NOMO-1 treated with dmso at 0.1 percent for 144 hours (cell line): ENCODE measurements around the gene NDFIP2.

Experiments
- DNase-seq: peaks from one replicate; lab custom pipeline; 2025; ENCODE audit not compliant: unreplicated experiment; lab: John Stamatoyannopoulos, UW

NDFIP2 gene

GRCh38 chr13:79480954-79481684 is at the start of gene NDFIP2:
TSS of gene NDFIP2 (plus strand) at chr13:79481155. CDS start at chr13:79481204, 49 bp downstream.
- peak; percentile 60 for DNase-seq

- DNase-seq, result no peak
These were observed 48.9 kb upstream of the NDFIP2 start for GRCh38 chr13:79432086-79432485.

- no peak for DNase-seq
These were observed 48.0 kb upstream of the NDFIP2 start for GRCh38 chr13:79432992-79433391.

GRCh38 chr13:79434556-79434955 is 46.4 kb upstream of the NDFIP2 start:
- no peak for DNase-seq

GRCh38 chr13:79435561-79435990 is 45.4 kb upstream of the NDFIP2 start:
- no peak for DNase-seq

GRCh38 chr13:79439275-79439674 is 41.7 kb upstream of the NDFIP2 start:
- DNase-seq, result no peak

GRCh38 chr13:79440958-79441528 is 39.9 kb upstream of the NDFIP2 start:
- DNase-seq, result no peak

- no peak for DNase-seq
These were observed 38.7 kb upstream of the NDFIP2 start for GRCh38 chr13:79442221-79442620.

GRCh38 chr13:79442706-79443105 is 38.2 kb upstream of the NDFIP2 start:
- DNase-seq, result no peak

- no peak for DNase-seq
These were observed 34.8 kb upstream of the NDFIP2 start for GRCh38 chr13:79445968-79446645.

- no peak for DNase-seq
These were observed 33.8 kb upstream of the NDFIP2 start for GRCh38 chr13:79447141-79447540.

- DNase-seq, result no peak
These were observed 33.2 kb upstream of the NDFIP2 start for GRCh38 chr13:79447741-79448140.

GRCh38 chr13:79448413-79448812 is 32.5 kb upstream of the NDFIP2 start:
- DNase-seq, result no peak

GRCh38 chr13:79450110-79450509 is 30.8 kb upstream of the NDFIP2 start:
- DNase-seq, result no peak

GRCh38 chr13:79451500-79451962 is 29.4 kb upstream of the NDFIP2 start:
- DNase-seq, result no peak

GRCh38 chr13:79452239-79452913 is 28.6 kb upstream of the NDFIP2 start:
- DNase-seq, result no peak

- no peak for DNase-seq
These were observed 25.6 kb upstream of the NDFIP2 start for GRCh38 chr13:79455331-79455730.

GRCh38 chr13:79456051-79456450 is 24.9 kb upstream of the NDFIP2 start:
- no peak for DNase-seq

GRCh38 chr13:79456656-79457365 is 24.1 kb upstream of the NDFIP2 start:
- no peak for DNase-seq

GRCh38 chr13:79457390-79457789 is 23.6 kb upstream of the NDFIP2 start:
- DNase-seq, result no peak

- DNase-seq, result no peak
These were observed 23.0 kb upstream of the NDFIP2 start for GRCh38 chr13:79457948-79458347.
